ENCODE results near the gene VPS13A.

DNA sequence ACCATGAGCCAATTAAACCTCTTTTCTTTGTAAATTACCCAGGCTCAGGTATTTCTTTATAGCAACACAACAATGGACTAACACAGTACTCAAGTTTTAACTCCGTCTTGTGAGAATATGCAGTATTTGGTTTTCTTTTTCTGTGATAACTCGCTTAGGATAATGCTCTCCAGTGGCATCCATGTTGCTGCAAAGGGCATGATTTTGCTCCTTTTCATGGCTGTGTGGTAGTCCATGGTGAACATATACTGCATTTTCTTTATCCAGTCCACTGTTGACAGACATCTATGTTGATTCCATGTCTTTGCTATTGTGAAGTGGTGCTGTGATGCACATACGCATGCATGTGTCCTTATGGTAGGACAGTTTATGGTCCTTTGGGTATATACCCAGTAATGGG, 10.9 kb downstream of the VPS13A start:
- TF ChIP-seq, protein P1, sequence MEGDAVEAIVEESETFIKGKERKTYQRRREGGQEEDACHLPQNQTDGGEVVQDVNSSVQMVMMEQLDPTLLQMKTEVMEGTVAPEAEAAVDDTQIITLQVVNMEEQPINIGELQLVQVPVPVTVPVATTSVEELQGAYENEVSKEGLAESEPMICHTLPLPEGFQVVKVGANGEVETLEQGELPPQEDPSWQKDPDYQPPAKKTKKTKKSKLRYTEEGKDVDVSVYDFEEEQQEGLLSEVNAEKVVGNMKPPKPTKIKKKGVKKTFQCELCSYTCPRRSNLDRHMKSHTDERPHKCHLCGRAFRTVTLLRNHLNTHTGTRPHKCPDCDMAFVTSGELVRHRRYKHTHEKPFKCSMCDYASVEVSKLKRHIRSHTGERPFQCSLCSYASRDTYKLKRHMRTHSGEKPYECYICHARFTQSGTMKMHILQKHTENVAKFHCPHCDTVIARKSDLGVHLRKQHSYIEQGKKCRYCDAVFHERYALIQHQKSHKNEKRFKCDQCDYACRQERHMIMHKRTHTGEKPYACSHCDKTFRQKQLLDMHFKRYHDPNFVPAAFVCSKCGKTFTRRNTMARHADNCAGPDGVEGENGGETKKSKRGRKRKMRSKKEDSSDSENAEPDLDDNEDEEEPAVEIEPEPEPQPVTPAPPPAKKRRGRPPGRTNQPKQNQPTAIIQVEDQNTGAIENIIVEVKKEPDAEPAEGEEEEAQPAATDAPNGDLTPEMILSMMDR (IDR thresholded peaks at IDR 0.05; ENCODE audit: low read depth, low read length, missing input control) = no peak
- TF ChIP-seq, protein P2, sequence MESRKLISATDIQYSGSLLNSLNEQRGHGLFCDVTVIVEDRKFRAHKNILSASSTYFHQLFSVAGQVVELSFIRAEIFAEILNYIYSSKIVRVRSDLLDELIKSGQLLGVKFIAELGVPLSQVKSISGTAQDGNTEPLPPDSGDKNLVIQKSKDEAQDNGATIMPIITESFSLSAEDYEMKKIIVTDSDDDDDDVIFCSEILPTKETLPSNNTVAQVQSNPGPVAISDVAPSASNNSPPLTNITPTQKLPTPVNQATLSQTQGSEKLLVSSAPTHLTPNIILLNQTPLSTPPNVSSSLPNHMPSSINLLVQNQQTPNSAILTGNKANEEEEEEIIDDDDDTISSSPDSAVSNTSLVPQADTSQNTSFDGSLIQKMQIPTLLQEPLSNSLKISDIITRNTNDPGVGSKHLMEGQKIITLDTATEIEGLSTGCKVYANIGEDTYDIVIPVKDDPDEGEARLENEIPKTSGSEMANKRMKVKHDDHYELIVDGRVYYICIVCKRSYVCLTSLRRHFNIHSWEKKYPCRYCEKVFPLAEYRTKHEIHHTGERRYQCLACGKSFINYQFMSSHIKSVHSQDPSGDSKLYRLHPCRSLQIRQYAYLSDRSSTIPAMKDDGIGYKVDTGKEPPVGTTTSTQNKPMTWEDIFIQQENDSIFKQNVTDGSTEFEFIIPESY (IDR thresholded peaks at IDR 0.05) = no peak
- TF ChIP-seq JUND (IDR thresholded peaks at IDR 0.05) (no peak), EGR1 (IDR thresholded peaks at IDR 0.05; ENCODE audit: low read depth in 2 of 2) (no peak), RXRA (IDR thresholded peaks at IDR 0.05) (no peak), GABPA (IDR thresholded peaks at IDR 0.05 in 1 of 2, conservative IDR thresholded peaks at IDR 0.05 in 1 of 2) (no peak)
- TF ChIP-seq, protein P3, sequence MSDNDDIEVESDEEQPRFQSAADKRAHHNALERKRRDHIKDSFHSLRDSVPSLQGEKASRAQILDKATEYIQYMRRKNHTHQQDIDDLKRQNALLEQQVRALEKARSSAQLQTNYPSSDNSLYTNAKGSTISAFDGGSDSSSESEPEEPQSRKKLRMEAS (IDR thresholded peaks at IDR 0.05) = no peak
- TF ChIP-seq, protein P4, sequence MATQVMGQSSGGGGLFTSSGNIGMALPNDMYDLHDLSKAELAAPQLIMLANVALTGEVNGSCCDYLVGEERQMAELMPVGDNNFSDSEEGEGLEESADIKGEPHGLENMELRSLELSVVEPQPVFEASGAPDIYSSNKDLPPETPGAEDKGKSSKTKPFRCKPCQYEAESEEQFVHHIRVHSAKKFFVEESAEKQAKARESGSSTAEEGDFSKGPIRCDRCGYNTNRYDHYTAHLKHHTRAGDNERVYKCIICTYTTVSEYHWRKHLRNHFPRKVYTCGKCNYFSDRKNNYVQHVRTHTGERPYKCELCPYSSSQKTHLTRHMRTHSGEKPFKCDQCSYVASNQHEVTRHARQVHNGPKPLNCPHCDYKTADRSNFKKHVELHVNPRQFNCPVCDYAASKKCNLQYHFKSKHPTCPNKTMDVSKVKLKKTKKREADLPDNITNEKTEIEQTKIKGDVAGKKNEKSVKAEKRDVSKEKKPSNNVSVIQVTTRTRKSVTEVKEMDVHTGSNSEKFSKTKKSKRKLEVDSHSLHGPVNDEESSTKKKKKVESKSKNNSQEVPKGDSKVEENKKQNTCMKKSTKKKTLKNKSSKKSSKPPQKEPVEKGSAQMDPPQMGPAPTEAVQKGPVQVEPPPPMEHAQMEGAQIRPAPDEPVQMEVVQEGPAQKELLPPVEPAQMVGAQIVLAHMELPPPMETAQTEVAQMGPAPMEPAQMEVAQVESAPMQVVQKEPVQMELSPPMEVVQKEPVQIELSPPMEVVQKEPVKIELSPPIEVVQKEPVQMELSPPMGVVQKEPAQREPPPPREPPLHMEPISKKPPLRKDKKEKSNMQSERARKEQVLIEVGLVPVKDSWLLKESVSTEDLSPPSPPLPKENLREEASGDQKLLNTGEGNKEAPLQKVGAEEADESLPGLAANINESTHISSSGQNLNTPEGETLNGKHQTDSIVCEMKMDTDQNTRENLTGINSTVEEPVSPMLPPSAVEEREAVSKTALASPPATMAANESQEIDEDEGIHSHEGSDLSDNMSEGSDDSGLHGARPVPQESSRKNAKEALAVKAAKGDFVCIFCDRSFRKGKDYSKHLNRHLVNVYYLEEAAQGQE (IDR thresholded peaks at IDR 0.05) = no peak
- TF ChIP-seq, protein P5, sequence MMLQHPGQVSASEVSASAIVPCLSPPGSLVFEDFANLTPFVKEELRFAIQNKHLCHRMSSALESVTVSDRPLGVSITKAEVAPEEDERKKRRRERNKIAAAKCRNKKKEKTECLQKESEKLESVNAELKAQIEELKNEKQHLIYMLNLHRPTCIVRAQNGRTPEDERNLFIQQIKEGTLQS (IDR thresholded peaks at IDR 0.05) = no peak

All from liver (tissue), 3 donors.